Measurements from ENCODE around the gene SDC1. TPM values are rescaled to one million over a fixed set of nuclear protein-coding genes. Genes with fewer than 3 reads are reported as not detected.

SDC1 gene
- total RNA-seq, 4 donors from 2014 or later, result 355 to 757 (median 496) TPM

GRCh38 chr2:20199633-20200270, 25.2 kb downstream of the SDC1 start:
- 49 to 64% methylated on average over 6 of the region's 6 CpGs for WGBS, 2 donors
- DNase-seq, result no peak
- Histone ChIP-seq H3K9me3 (no peaks in the 10 kb centered on the region), H3K27ac (peak overlapping the region; percentile 62 to 91 (median 86)), H3K4me3 (no peak overlapping the region), H3K36me3 (peaks cover 0 to 49% (median 17%) of the 10 kb centered on the region in 3 donors), H3K27me3 (no peaks in the 10 kb centered on the region), H3K4me1 (peaks cover 10 to 88% (median 17%) of the 10 kb centered on the region in 3 donors)
- intact Hi-C loops (cut with DNase I), result no loop called here
- no peak for TF ChIP-seq POLR2A (IDR thresholded peaks at IDR 0.05)
- no peak for TF ChIP-seq CTCF (IDR thresholded peaks at IDR 0.05)

GRCh38 chr2:20198796-20199632, 25.9 kb downstream of the SDC1 start:
- H3K36me3 ChIP-seq, result peaks cover 0 to 41% (median 11%) of the 10 kb centered on the region in 3 donors
- no peak overlapping the region for H3K4me3 ChIP-seq
- peaks cover 10 to 85% (median 17%) of the 10 kb centered on the region in 3 donors for H3K4me1 ChIP-seq
- intact Hi-C loops (cut with DNase I), result no loop called here
- peak overlapping the region; percentile 62 to 91 (median 86) for H3K27ac ChIP-seq
- TF ChIP-seq POLR2A (IDR thresholded peaks at IDR 0.05), result no peak
- TF ChIP-seq CTCF (IDR thresholded peaks at IDR 0.05), result no peak
- WGBS, 2 donors, result 55 to 79% methylated on average over 14 of the region's 14 CpGs
- H3K9me3 ChIP-seq, result no peaks in the 10 kb centered on the region
- H3K27me3 ChIP-seq, result no peaks in the 10 kb centered on the region
- no peak for DNase-seq

- 66% methylated on average over 8 of the region's 9 CpGs; no CpG with 5 or more reads in 1 of the 2 donors for WGBS, 2 donors
- peaks cover 10 to 78% (median 17%) of the 10 kb centered on the region in 3 donors for H3K4me1 ChIP-seq
- peaks cover 0 to 31% (median 1%) of the 10 kb centered on the region in 3 donors for H3K36me3 ChIP-seq
- no peaks in the 10 kb centered on the region for H3K9me3 ChIP-seq
- DNase-seq, result no peak
- peak overlapping the region; percentile 62 to 91 (median 86) for H3K27ac ChIP-seq
- no peak overlapping the region for H3K4me3 ChIP-seq
- intact Hi-C loops (cut with DNase I), result no loop called here
- no peaks in the 10 kb centered on the region for H3K27me3 ChIP-seq
- TF ChIP-seq POLR2A (IDR thresholded peaks at IDR 0.05) (no peak), CTCF (IDR thresholded peaks at IDR 0.05) (no peak)
Observed at GRCh38 chr2:20198001-20198400, 26.9 kb downstream of the SDC1 start.

- no peak for TF ChIP-seq POLR2A (IDR thresholded peaks at IDR 0.05)
- TF ChIP-seq CTCF (IDR thresholded peaks at IDR 0.05), result no peak
- no peaks in the 10 kb centered on the region for H3K9me3 ChIP-seq
- H3K4me3 ChIP-seq, result no peak overlapping the region
- peak overlapping the region; percentile 62 to 91 (median 86) for H3K27ac ChIP-seq
- no peak for DNase-seq
- H3K36me3 ChIP-seq, result peaks cover 0 to 23% (median 0%) of the 10 kb centered on the region in 3 donors
- H3K4me1 ChIP-seq, result peaks cover 10 to 73% (median 17%) of the 10 kb centered on the region in 3 donors
- intact Hi-C loops (cut with DNase I), result no loop called here
- no peaks in the 10 kb centered on the region for H3K27me3 ChIP-seq
- WGBS, 2 donors, result 55 to 57% methylated on average over 9 of the region's 9 CpGs
Observed at GRCh38 chr2:20197192-20197591, 27.7 kb downstream of the SDC1 start.

- intact Hi-C loops (cut with DNase I), result no loop called here
Observed at GRCh38 chr2:20196657-20197161, 28.2 kb downstream of the SDC1 start.

More at GRCh38 chr2:20196657-20197161, 28.2 kb downstream of the SDC1 start:
- Histone ChIP-seq H3K4me1 (peaks cover 10 to 71% (median 17%) of the 10 kb centered on the region in 3 donors), H3K36me3 (peaks cover 0 to 18% (median 0%) of the 10 kb centered on the region in 3 donors), H3K4me3 (no peak overlapping the region), H3K27ac (peak overlapping the region; percentile 62 to 91 (median 86)), H3K9me3 (no peaks in the 10 kb centered on the region), H3K27me3 (no peaks in the 10 kb centered on the region)
- 35 to 54% methylated on average over 9 to 13 of the region's 16 CpGs for WGBS, 2 donors
- TF ChIP-seq CTCF (IDR thresholded peaks at IDR 0.05), result no peak
- TF ChIP-seq POLR2A (IDR thresholded peaks at IDR 0.05), result no peak
- no peak for DNase-seq
